Body of pancreas (tissue), 4 donors: Measurements from ENCODE around the gene PLEKHA6.

ENCODE experiments used
- POLR2A ChIP-seq, 3 donors: fragments of 450-650 bp; IDR thresholded peaks; one replicate each; pipeline ENCODE4 v1.6.1; 2016; ENCODE audit warnings: antibody characterized with exemption in 3 of 3, mild to moderate bottlenecking in 2 of 3
- TF ChIP-seq, protein P1 (sequence below), 7 experiments: fragments of 450-650 bp in 4 of 7; fragments of 200-600 bp in 3 of 7; sonication (generic) in 3 of 7; IDR thresholded peaks; one replicate each; pipeline ENCODE4 v1.5.1; 2016 to 2019; ENCODE audit warnings: antibody characterized with exemption in 7 of 7

- TF ChIP-seq, protein P1, sequence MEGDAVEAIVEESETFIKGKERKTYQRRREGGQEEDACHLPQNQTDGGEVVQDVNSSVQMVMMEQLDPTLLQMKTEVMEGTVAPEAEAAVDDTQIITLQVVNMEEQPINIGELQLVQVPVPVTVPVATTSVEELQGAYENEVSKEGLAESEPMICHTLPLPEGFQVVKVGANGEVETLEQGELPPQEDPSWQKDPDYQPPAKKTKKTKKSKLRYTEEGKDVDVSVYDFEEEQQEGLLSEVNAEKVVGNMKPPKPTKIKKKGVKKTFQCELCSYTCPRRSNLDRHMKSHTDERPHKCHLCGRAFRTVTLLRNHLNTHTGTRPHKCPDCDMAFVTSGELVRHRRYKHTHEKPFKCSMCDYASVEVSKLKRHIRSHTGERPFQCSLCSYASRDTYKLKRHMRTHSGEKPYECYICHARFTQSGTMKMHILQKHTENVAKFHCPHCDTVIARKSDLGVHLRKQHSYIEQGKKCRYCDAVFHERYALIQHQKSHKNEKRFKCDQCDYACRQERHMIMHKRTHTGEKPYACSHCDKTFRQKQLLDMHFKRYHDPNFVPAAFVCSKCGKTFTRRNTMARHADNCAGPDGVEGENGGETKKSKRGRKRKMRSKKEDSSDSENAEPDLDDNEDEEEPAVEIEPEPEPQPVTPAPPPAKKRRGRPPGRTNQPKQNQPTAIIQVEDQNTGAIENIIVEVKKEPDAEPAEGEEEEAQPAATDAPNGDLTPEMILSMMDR (IDR thresholded peaks at IDR 0.05): no peak
- TF ChIP-seq POLR2A (IDR thresholded peaks at IDR 0.05): no peak
Measured at GRCh38 chr1:204341380-204341779, 18.3 kb downstream of the PLEKHA6 start.
